Measurements from ENCODE around the gene LBP.

DNA sequence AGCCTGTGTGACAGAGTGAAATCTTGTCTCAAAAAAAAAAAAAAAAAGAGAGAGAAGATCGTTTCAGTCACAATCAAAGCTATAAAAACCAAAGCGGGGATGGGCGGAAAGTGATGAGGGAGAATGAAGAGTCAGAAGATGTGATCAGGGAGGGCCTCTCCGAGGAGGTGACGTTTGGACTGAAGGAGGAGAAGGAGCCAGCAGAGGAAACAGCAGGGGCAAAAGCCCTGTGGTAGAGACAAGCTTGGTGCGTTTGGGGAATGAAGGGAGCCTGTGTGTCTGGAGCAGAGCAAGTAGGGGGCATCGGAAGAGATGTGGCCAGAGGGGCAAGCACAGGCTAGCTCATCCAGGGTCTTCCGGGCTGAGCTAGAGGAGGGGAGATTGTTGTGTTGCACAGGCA is 14.5 kb upstream of the LBP start:
- no peak for TF ChIP-seq POLR2AphosphoS5 (IDR thresholded peaks at IDR 0.05; ENCODE audit: low read depth, low read length)
- no peak for TF ChIP-seq EZH2phosphoT487 (IDR thresholded peaks at IDR 0.05; ENCODE audit: borderline replicate concordance)
- TF ChIP-seq, protein P1, sequence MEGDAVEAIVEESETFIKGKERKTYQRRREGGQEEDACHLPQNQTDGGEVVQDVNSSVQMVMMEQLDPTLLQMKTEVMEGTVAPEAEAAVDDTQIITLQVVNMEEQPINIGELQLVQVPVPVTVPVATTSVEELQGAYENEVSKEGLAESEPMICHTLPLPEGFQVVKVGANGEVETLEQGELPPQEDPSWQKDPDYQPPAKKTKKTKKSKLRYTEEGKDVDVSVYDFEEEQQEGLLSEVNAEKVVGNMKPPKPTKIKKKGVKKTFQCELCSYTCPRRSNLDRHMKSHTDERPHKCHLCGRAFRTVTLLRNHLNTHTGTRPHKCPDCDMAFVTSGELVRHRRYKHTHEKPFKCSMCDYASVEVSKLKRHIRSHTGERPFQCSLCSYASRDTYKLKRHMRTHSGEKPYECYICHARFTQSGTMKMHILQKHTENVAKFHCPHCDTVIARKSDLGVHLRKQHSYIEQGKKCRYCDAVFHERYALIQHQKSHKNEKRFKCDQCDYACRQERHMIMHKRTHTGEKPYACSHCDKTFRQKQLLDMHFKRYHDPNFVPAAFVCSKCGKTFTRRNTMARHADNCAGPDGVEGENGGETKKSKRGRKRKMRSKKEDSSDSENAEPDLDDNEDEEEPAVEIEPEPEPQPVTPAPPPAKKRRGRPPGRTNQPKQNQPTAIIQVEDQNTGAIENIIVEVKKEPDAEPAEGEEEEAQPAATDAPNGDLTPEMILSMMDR (IDR thresholded peaks at IDR 0.05 in 2 of 3, conservative IDR thresholded peaks at IDR 0.05 in 1 of 3; ENCODE audit: borderline replicate concordance in 1 of 3, insufficient read depth in 1 of 3, low read depth in 2 of 3, low read length in 2 of 3) = no peak
- TF ChIP-seq EGR1 (IDR thresholded peaks at IDR 0.05; ENCODE audit: low read depth) = no peak
- TF ChIP-seq EZH2 (IDR thresholded peaks at IDR 0.05) = no peak
- TF ChIP-seq POLR2A (IDR thresholded peaks at IDR 0.05; ENCODE audit: borderline replicate concordance, extremely low read depth, insufficient read depth, insufficient read length) = no peak
- TF ChIP-seq, protein P2, sequence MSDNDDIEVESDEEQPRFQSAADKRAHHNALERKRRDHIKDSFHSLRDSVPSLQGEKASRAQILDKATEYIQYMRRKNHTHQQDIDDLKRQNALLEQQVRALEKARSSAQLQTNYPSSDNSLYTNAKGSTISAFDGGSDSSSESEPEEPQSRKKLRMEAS (IDR thresholded peaks at IDR 0.05) = no peak
- TF ChIP-seq, protein P3, sequence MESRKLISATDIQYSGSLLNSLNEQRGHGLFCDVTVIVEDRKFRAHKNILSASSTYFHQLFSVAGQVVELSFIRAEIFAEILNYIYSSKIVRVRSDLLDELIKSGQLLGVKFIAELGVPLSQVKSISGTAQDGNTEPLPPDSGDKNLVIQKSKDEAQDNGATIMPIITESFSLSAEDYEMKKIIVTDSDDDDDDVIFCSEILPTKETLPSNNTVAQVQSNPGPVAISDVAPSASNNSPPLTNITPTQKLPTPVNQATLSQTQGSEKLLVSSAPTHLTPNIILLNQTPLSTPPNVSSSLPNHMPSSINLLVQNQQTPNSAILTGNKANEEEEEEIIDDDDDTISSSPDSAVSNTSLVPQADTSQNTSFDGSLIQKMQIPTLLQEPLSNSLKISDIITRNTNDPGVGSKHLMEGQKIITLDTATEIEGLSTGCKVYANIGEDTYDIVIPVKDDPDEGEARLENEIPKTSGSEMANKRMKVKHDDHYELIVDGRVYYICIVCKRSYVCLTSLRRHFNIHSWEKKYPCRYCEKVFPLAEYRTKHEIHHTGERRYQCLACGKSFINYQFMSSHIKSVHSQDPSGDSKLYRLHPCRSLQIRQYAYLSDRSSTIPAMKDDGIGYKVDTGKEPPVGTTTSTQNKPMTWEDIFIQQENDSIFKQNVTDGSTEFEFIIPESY (IDR thresholded peaks at IDR 0.05; ENCODE audit: extremely low read depth, insufficient replicate concordance, low read length) = no peak

Measured in HCT116 (cell line).